Adrenal gland (tissue), 5 donors: ENCODE data around the gene ZKSCAN7.

ENCODE experiments used
- POLR2A ChIP-seq, 2 donors: fragments of 450-650 bp; IDR thresholded peaks; one replicate each; pipeline ENCODE4 v1.6.1; 2017; ENCODE audit warnings: antibody characterized with exemption in 2 of 2, mild to moderate bottlenecking in 2 of 2, moderate library complexity in 1 of 2
- TF ChIP-seq, protein P1 (sequence below), 6 experiments: fragments of 450-650 bp in 4 of 6; fragments of 200-600 bp in 2 of 6; sonication (generic) in 1 of 6; IDR thresholded peaks; 1 replicate in 5 of 6; 2 replicates in 1 of 6; pipeline versions ENCODE4 v1.5.1 to v1.8.0; 2016 to 2021; ENCODE audit warnings: antibody characterized with exemption in 6 of 6, mild to moderate bottlenecking in 2 of 6, moderate library complexity in 1 of 6
- donor health status: DM: no; HTN: no; CAD: no.

DNA sequence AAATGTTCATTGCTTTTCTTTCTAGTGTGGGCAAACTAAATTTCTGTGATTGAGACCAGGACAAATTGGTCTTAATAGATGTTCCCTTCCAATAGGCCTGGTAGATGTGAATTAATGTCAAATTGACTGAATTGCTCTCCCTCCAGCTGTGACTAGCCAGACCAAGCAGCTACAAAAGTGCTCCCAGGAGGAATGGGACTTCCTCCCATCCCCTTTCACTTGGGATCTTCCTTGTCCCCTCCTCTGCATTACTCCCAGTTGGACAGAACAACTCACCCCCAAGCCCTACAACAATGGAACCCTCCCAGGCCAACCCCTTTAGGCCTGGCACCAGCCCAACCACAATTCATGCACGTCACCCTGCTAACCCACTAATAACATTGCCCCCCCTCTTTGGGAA is 19.6 kb upstream of the ZKSCAN7 start:
- TF ChIP-seq, protein P1, sequence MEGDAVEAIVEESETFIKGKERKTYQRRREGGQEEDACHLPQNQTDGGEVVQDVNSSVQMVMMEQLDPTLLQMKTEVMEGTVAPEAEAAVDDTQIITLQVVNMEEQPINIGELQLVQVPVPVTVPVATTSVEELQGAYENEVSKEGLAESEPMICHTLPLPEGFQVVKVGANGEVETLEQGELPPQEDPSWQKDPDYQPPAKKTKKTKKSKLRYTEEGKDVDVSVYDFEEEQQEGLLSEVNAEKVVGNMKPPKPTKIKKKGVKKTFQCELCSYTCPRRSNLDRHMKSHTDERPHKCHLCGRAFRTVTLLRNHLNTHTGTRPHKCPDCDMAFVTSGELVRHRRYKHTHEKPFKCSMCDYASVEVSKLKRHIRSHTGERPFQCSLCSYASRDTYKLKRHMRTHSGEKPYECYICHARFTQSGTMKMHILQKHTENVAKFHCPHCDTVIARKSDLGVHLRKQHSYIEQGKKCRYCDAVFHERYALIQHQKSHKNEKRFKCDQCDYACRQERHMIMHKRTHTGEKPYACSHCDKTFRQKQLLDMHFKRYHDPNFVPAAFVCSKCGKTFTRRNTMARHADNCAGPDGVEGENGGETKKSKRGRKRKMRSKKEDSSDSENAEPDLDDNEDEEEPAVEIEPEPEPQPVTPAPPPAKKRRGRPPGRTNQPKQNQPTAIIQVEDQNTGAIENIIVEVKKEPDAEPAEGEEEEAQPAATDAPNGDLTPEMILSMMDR (IDR thresholded peaks at IDR 0.05): no peak
- TF ChIP-seq POLR2A (IDR thresholded peaks at IDR 0.05): no peak
